ENCODE data around the gene PHLPP1.

DNA sequence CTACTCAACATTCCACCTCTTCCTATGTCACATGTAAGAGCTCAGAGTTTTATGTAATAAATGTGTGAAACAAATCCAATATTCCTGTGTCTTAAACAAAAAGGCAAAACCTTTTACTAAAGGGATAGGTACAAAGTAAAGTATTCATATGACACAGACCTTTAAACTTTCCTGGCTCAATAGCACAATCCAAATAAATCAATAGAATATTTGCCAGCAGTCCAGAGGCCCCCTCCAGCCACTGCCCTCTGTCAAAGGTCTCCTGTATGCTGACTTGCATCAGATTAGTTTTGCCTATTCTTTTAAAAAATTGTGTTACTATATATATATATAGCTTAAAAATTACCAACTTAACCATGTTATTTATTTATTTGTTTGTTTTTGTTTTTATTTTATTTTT lies 17.7 kb upstream of the PHLPP1 start:
- TF ChIP-seq, protein P1, sequence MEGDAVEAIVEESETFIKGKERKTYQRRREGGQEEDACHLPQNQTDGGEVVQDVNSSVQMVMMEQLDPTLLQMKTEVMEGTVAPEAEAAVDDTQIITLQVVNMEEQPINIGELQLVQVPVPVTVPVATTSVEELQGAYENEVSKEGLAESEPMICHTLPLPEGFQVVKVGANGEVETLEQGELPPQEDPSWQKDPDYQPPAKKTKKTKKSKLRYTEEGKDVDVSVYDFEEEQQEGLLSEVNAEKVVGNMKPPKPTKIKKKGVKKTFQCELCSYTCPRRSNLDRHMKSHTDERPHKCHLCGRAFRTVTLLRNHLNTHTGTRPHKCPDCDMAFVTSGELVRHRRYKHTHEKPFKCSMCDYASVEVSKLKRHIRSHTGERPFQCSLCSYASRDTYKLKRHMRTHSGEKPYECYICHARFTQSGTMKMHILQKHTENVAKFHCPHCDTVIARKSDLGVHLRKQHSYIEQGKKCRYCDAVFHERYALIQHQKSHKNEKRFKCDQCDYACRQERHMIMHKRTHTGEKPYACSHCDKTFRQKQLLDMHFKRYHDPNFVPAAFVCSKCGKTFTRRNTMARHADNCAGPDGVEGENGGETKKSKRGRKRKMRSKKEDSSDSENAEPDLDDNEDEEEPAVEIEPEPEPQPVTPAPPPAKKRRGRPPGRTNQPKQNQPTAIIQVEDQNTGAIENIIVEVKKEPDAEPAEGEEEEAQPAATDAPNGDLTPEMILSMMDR (conservative IDR thresholded peaks at IDR 0.05; ENCODE audit: low read depth, low read length): no peak
- no peak for TF ChIP-seq EZH2 (IDR thresholded peaks at IDR 0.05; ENCODE audit: borderline replicate concordance, low read depth, low read length, poor library complexity, severe bottlenecking)
